Activated CD8-positive, alpha-beta T cell treated with anti-CD3 and anti-CD28 coated beads for 36 hours (primary cell): ENCODE measurements around the gene ACOX2. TPM values are rescaled to one million over a fixed set of nuclear protein-coding genes. Genes with fewer than 3 reads are reported as not detected.

Experiments
- ATAC-seq: fragments of 200-7000 bp; cut with Tn5 transposase; one replicate; pipeline ENCODE4 v1.10.0; 2021; ENCODE audit warnings: mild to moderate bottlenecking, moderate library complexity
- CTCF ChIA-PET: fragments of 350-600 bp; sonication (Branson Sonifier 250); formaldehyde crosslinking; loops from one replicate; lab custom pipeline; 2021; ENCODE audit warnings: antibody characterized with exemption; lab: Charles Lee
- POLR2A ChIA-PET: fragments of 350-600 bp; sonication (Branson Sonifier 250); formaldehyde crosslinking; loops from one replicate; lab custom pipeline; 2021; ENCODE audit warnings: antibody characterized with exemption; lab: Charles Lee
- DNase-seq: peaks from one replicate; pipeline ENCODE4 v3.0.0-alpha.2; 2020
- H3K27ac Mint-ChIP-seq: one replicate; pipeline ENCODE4 v1.8.0; 2021; ENCODE audit warnings: mild to moderate bottlenecking, mixed read lengths
- H3K27me3 Mint-ChIP-seq: one replicate; pipeline ENCODE4 v1.8.0; 2021; ENCODE audit warnings: mixed read lengths
- H3K36me3 Mint-ChIP-seq: one replicate; pipeline ENCODE4 v1.8.0; 2021; ENCODE audit warnings: low read depth, mixed read lengths
- H3K4me1 Mint-ChIP-seq: one replicate; pipeline ENCODE4 v1.8.0; 2021; ENCODE audit warnings: low read depth, mixed read lengths
- H3K4me3 Mint-ChIP-seq: one replicate; pipeline ENCODE4 v1.8.0; 2021; ENCODE audit warnings: mild to moderate bottlenecking, moderate library complexity, mixed read lengths
- H3K9me3 Mint-ChIP-seq: one replicate; pipeline ENCODE4 v1.8.0; 2021; ENCODE audit warnings: mixed read lengths
- CTCF ChIP-seq: fragments of 200-600 bp; IDR thresholded peaks from one replicate; pipeline ENCODE4 v1.8.0; 2022; ENCODE audit warnings: antibody characterized with exemption, mild to moderate bottlenecking
- intact Hi-C: fragments of 100-400 bp; cut with micrococcal nuclease; formaldehyde crosslinking; loops from one replicate; pipeline ENCODE4 v1.10.0; 2022
- total RNA-seq, 2 experiments: library from RNA; stranded (reverse); gene quantifications; one replicate each; pipeline ENCODE4 v1.2.3, GENCODE V29; 2021

Gene ACOX2
- total RNA-seq, 2 experiments from 2014 or later = not detected

- intact Hi-C loops = no loop called here
- Mint-ChIP-seq H3K27me3 (no peaks in the 10 kb centered on the region), H3K9me3 (no peaks in the 10 kb centered on the region), H3K4me3 (no peak overlapping the region), H3K27ac (no peak overlapping the region), H3K36me3 (no peaks in the 10 kb centered on the region), H3K4me1 (no peaks in the 10 kb centered on the region)
- POLR2A ChIA-PET = no interaction called here
- no peak for TF ChIP-seq CTCF
- CTCF ChIA-PET = interaction anchor here (1.8 to 7.1 kb wide), 2 partner anchors 9 to 71 kb away, joined by 7 to 49 read pairs; no protein-coding TSS in a partner anchor
- DNase-seq = no peak
- no peak for ATAC-seq
Measured at GRCh38 chr3:58559586-58559985, 22.6 kb upstream of the ACOX2 start.

- POLR2A ChIA-PET = no interaction called here
- ATAC-seq = no peak
- no peak for TF ChIP-seq CTCF
- Mint-ChIP-seq H3K27ac (no peak overlapping the region), H3K4me3 (no peak overlapping the region), H3K27me3 (no peaks in the 10 kb centered on the region), H3K36me3 (no peaks in the 10 kb centered on the region), H3K9me3 (no peaks in the 10 kb centered on the region), H3K4me1 (no peaks in the 10 kb centered on the region)
- CTCF ChIA-PET = interaction anchor here (0.9 to 7.1 kb wide), 5 partner anchors 11 to 73 kb away, joined by 3 to 49 read pairs (median 5); no protein-coding TSS in a partner anchor
- intact Hi-C loops = no loop called here
- DNase-seq = no peak
Measured at GRCh38 chr3:58557491-58557890, 20.5 kb upstream of the ACOX2 start.

- no peak overlapping the region for H3K27ac Mint-ChIP-seq
- ChIA-PET CTCF (interaction anchor here (0.9 to 7.1 kb wide), 6 partner anchors 12 to 73 kb away, joined by 3 to 49 read pairs (median 4); no protein-coding TSS in a partner anchor), POLR2A (no interaction called here)
- intact Hi-C loops = no loop called here
- TF ChIP-seq CTCF = no peak
- H3K4me1 Mint-ChIP-seq = no peaks in the 10 kb centered on the region
- peaks cover 2% of the 10 kb centered on the region for H3K9me3 Mint-ChIP-seq
- H3K4me3 Mint-ChIP-seq = no peak overlapping the region
- ATAC-seq = no peak
- no peaks in the 10 kb centered on the region for H3K27me3 Mint-ChIP-seq
- no peak for DNase-seq
- no peaks in the 10 kb centered on the region for H3K36me3 Mint-ChIP-seq
Measured at GRCh38 chr3:58556761-58557221, 19.8 kb upstream of the ACOX2 start.

GRCh38 chr3:58556001-58556400, 19.0 kb upstream of the ACOX2 start:
- intact Hi-C loops = no loop called here
- no peak overlapping the region for H3K4me3 Mint-ChIP-seq

More at GRCh38 chr3:58556001-58556400, 19.0 kb upstream of the ACOX2 start:
- H3K27ac Mint-ChIP-seq = no peak overlapping the region
- ChIA-PET CTCF (interaction anchor here (0.9 to 7.1 kb wide), 3 partner anchors 13 to 74 kb away, joined by 3 to 49 read pairs (median 5); no protein-coding TSS in a partner anchor), POLR2A (no interaction called here)
- DNase-seq (no peak), ATAC-seq (no peak)
- no peaks in the 10 kb centered on the region for H3K4me1 Mint-ChIP-seq
- peaks cover 5% of the 10 kb centered on the region for H3K9me3 Mint-ChIP-seq
- no peaks in the 10 kb centered on the region for H3K36me3 Mint-ChIP-seq
- TF ChIP-seq CTCF = no peak
- no peaks in the 10 kb centered on the region for H3K27me3 Mint-ChIP-seq
